Measurements from ENCODE around the gene PIK3CD. TPM values are rescaled to one million over a fixed set of nuclear protein-coding genes. Genes with fewer than 3 reads are reported as not detected.

PIK3CD gene
- total and polyA plus RNA-seq, 2 of the 8 experiments (the other 6 are each of a cell fraction or from before 2014, with no cell fraction given), result 20.6 to 24.1 TPM

DNA sequence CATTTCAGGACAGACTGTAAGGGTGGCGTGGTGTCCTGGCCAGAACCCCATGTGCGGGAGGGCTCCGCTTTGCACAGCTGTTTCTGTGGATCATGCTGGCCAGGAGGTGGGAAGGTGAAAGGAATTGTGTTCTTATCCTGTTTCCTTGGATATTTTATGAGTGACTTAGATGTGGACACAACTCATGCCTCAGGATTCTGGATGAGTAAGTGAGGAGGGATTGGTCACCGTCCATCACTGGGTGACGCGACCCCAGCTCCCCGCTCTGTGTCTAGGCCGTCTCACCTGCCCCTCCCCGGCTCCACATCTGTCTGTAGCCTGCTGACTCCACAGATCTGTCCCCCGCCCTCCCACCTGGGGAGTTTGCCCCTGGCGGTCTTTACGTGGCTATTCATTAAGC, 48.8 kb downstream of the PIK3CD start:
- Histone ChIP-seq H3K56ac (replicated peaks; ENCODE audit: insufficient read length, low read depth, low read length) (no peak overlapping the region), H3K27ac (ENCODE audit: low read depth, low read length) (no peak overlapping the region)
- no peak for TF ChIP-seq CEBPB (IDR thresholded peaks at IDR 0.05; ENCODE audit: low read depth, low read length)
- no peak for TF ChIP-seq KDM4A (IDR thresholded peaks at IDR 0.05; ENCODE audit: low read depth, low read length, severe bottlenecking)
- no peak for TF ChIP-seq GTF2F1 (IDR thresholded peaks at IDR 0.05; ENCODE audit: borderline replicate concordance, low read depth, low read length)
- no peak for TF ChIP-seq CREB1 (IDR thresholded peaks at IDR 0.05)
- no peak for TF ChIP-seq POLR2A (IDR thresholded peaks at IDR 0.05; ENCODE audit: control extremely low read depth in 1 of 2, low read depth in 2 of 2, low read length in 2 of 2)
- no peak for TF ChIP-seq CHD2 (IDR thresholded peaks at IDR 0.05; ENCODE audit: low read length)
- no peak for TF ChIP-seq CBX5 (IDR thresholded peaks at IDR 0.05; ENCODE audit: low read depth, low read length)
- TF ChIP-seq RXRA (IDR thresholded peaks at IDR 0.05; ENCODE audit: insufficient read depth, low read depth, low read length), result no peak
- TF ChIP-seq TBP (IDR thresholded peaks at IDR 0.05; ENCODE audit: low read depth, low read length), result no peak
- TF ChIP-seq HDAC2 (IDR thresholded peaks at IDR 0.05; ENCODE audit: borderline replicate concordance in 1 of 2, low read depth in 2 of 2, low read length in 2 of 2), result no peak
- TF ChIP-seq TEAD4 (IDR thresholded peaks at IDR 0.05; ENCODE audit: low read depth, low read length), result no peak
- no peak for TF ChIP-seq EZH2 (IDR thresholded peaks at IDR 0.05; ENCODE audit: low read depth, low read length, severe bottlenecking)
- TF ChIP-seq ATF3 (IDR thresholded peaks at IDR 0.05; ENCODE audit: insufficient read depth, low read depth, low read length), result no peak
- TF ChIP-seq KDM1A (IDR thresholded peaks at IDR 0.05; ENCODE audit: borderline replicate concordance, low read length), result no peak

More for the DNA sequence above, 48.8 kb downstream of the PIK3CD start:
- no peak overlapping the region for H4K5ac ChIP-seq (ENCODE audit: insufficient read length, low read depth, low read length)
- no peak overlapping the region for H4K8ac ChIP-seq (ENCODE audit: extremely low read depth, insufficient read depth, low read length)
- H3K9me3 ChIP-seq (ENCODE audit: insufficient read depth in 2 of 2, low read depth in 1 of 2, low read length in 1 of 2), result no peaks in the 10 kb centered on the region
- no peaks in the 10 kb centered on the region for H3K23me2 ChIP-seq (ENCODE audit: low read depth, low read length)
- H2BK15ac ChIP-seq (ENCODE audit: low read length), result no peak overlapping the region
- no peak overlapping the region for H3K4ac ChIP-seq (replicated peaks; ENCODE audit: insufficient read length, low read depth, low read length)
- CTCF ChIA-PET (ENCODE audit: partially characterized antibody), result interaction anchor here (0.6 to 5.3 kb wide), 4 partner anchors 8 to 25 kb away, joined by 3 to 54 read pairs (median 3); no protein-coding TSS in a partner anchor
- H2AK5ac ChIP-seq (ENCODE audit: low read depth, low read length), result no peak overlapping the region
- H3K4me3 ChIP-seq (ENCODE audit: extremely low read depth in 1 of 4, insufficient read depth in 2 of 4, low read depth in 3 of 4, low read length in 4 of 4), result no peak overlapping the region
- no peak overlapping the region for H2BK20ac ChIP-seq (ENCODE audit: low read length)
- no peak overlapping the region for H3K23ac ChIP-seq (ENCODE audit: insufficient read length)
- DNase-seq (ENCODE audit: low read depth in 1 of 2, low spot score in 2 of 2), result no peak
- no peak overlapping the region for H3K14ac ChIP-seq (ENCODE audit: insufficient read length)
- no peaks in the 10 kb centered on the region; the same call in 1 of the 2 replicates for H3K79me1 ChIP-seq (ENCODE audit: low read depth, low read length)
- H2BK12ac ChIP-seq (ENCODE audit: low read depth, low read length), result 0 out of 2 replicates have a peak overlapping the region, but pooled peaks have one; percentile 4
- H3K4me2 ChIP-seq (ENCODE audit: insufficient read depth in 1 of 2, low read depth in 2 of 2, low read length in 2 of 2), result no peak overlapping the region; a peak in 1 of 4 replicates
- no peak overlapping the region for H2BK120ac ChIP-seq (replicated peaks; ENCODE audit: low read depth, low read length)
- H2AFZ ChIP-seq (ENCODE audit: low read length), result no peak overlapping the region
- H3K9ac ChIP-seq (replicated peaks in 1 of 4; ENCODE audit: extremely low read depth in 1 of 4, low read depth in 3 of 4, low read length in 3 of 4), result no peak overlapping the region
- no peak for FAIRE-seq
- POLR2A ChIA-PET (ENCODE audit: partially characterized antibody), result interaction anchor here (0.6 to 1.3 kb wide), 2 partner anchors 13 to 110 kb away, joined by 3 to 4 read pairs; no protein-coding TSS in a partner anchor
- peaks cover 0 to 2% (median 0%) of the 10 kb centered on the region in 4 experiments; a peak in 1 of 7 replicates for H3K4me1 ChIP-seq (replicated peaks in 1 of 4; ENCODE audit: control insufficient read depth in 3 of 4, insufficient read depth in 4 of 4, low read length in 3 of 4)
- no peaks in the 10 kb centered on the region for H3K36me3 ChIP-seq (ENCODE audit: control insufficient read depth in 2 of 4, insufficient read depth in 4 of 4, low read length in 3 of 4)
- no peaks in the 10 kb centered on the region; a peak in 1 of 4 replicates for H3K79me2 ChIP-seq (ENCODE audit: control insufficient read depth in 1 of 2, insufficient read depth in 2 of 2, low read length in 2 of 2)
- H3K18ac ChIP-seq (ENCODE audit: extremely low read depth, low read length), result no peak overlapping the region
- H4K20me1 ChIP-seq (replicated peaks in 1 of 2; ENCODE audit: control insufficient read depth in 1 of 2, insufficient read depth in 2 of 2, low read length in 2 of 2), result no peaks in the 10 kb centered on the region
- H4K91ac ChIP-seq (replicated peaks; ENCODE audit: insufficient read length, low read length), result no peak overlapping the region
- H2BK5ac ChIP-seq (ENCODE audit: low read depth, low read length), result no peak overlapping the region
- no peaks in the 10 kb centered on the region for H3K27me3 ChIP-seq (replicated peaks in 1 of 4; ENCODE audit: control insufficient read depth in 3 of 4, extremely low read depth in 1 of 4, insufficient read depth in 3 of 4, low read length in 3 of 4)
- 87% methylated on average over 12 of the region's 12 CpGs; no CpG with 5 or more reads in 1 of the 2 experiments for WGBS, 2 experiments (ENCODE audit: extremely low coverage in 1 of 2, insufficient coverage in 1 of 2, insufficient read length in 1 of 2, insufficient replicate concordance in 2 of 2, low coverage in 1 of 2, low lambda C conversion rate in 2 of 2, missing lambda C conversion rate in 1 of 2)

Data from H1 (cell line).